Measurements from ENCODE around the gene PICALM.
"Not testable (repeated sequence)": the region's sequence is repeated elsewhere in the genome, so short reads cannot be mapped to it uniquely, and the experiment has no call there.

The PICALM gene, protein sequence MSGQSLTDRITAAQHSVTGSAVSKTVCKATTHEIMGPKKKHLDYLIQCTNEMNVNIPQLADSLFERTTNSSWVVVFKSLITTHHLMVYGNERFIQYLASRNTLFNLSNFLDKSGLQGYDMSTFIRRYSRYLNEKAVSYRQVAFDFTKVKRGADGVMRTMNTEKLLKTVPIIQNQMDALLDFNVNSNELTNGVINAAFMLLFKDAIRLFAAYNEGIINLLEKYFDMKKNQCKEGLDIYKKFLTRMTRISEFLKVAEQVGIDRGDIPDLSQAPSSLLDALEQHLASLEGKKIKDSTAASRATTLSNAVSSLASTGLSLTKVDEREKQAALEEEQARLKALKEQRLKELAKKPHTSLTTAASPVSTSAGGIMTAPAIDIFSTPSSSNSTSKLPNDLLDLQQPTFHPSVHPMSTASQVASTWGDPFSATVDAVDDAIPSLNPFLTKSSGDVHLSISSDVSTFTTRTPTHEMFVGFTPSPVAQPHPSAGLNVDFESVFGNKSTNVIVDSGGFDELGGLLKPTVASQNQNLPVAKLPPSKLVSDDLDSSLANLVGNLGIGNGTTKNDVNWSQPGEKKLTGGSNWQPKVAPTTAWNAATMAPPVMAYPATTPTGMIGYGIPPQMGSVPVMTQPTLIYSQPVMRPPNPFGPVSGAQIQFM

DNA sequence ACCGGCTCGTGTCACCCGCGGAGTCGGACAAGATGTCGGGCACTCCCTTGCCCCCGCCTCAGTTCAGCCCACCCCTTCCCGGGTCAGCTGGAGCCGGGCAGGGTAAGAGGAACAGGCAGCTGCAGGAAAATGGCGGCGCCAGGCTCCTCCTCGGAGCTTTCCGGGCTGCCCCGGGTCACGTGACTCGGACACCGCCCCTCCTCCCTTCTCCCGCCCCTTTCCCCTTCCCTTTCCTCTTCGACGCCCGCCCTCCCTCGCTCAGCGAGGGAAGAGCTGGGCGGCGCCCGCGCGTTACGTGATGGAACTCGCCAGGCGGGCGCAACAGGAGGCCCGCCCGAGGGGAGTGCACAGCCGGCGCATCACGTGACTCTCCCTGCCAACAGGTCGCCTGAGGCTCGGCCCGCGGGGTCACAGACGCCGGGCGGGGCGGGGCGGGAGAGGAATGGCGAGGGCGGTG is at the start of gene PICALM:
TSS of gene PICALM (minus strand) at position 134 of the 457 bp plus-strand sequence. CDS start 304 bp downstream, outside the sequence.
- DNase-seq, result peak; percentile 80

DNA sequence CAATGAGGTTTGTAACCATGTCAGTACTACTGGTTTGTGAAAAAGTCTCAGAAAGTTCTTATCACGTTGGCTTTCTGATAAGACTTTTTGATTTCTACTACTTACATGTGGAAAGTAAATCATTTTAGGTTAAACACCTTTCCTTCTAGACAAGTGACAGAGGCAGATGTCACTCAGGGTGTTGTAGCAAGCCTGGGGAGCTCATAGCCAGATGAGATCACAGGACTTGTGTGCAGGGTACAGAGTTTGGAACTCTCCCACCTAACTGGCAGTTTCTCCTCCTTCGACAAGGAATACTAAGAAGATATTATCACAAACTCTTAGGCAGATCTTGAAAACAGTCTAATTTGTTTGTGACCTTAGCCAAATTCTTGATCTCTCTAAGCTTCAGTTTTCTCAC is 49.4 kb upstream of the PICALM start:
- DNase-seq, result no peak

DNA sequence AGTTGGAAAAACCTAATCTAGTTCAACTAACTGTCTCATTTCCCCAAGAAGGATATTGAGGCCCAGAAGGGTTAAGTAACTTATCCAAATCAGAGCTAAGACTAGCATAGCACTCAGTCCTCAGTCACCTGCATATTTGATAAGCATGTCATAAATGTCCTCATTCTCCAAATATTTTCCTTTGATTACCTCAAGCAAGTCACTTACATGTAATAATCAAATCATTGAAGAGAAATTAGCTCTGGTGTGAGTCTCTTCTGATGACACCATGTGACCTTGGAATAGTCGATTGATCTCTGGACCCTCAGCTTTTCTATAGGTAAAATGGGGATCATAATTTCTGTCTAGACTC is 48.8 kb upstream of the PICALM start:
- no peak for DNase-seq

- no peak for DNase-seq
Measured at GRCh38 chr11:86117001-86117711, 48.3 kb upstream of the PICALM start.

GRCh38 chr11:86116386-86116726 is 47.5 kb upstream of the PICALM start:
- no peak for DNase-seq

DNA sequence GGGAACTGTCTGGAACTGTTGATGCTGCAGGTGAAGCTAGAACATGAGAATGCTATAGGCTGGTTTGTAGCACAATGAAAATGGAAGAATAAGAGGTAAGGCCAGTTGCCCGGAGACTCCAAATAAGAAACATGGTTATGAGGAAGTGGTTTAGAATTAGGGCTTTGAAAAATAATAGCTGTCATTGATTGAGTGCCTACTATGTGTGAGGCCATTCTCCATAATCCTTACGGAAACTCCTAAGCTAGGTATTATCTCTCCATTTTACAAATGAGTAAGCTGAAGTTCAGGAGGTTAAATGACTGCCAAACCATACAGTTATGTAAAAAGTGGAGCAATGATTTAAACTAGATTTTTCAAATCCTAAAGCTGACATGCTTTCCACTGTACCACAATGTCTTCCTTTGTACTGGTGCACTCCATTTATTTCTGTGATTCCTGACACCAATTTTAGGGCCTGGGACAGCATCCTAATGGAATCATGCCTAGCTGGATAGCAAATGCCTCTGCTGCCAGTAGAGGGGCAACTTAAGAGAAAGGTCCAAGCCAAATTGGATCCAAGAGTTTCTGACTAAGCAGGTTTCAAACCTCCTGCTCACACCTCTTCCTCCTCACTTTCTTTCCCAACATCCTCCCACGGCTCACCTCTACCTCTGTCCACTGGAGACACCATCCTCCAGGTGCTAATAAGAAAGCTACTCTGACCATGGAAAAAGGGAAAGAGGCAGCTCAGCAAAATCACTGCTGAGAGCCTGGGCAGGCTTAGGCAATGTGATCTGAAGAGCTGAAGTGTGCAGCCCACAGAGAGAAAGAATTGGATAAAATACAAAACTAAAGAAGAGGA is 46.9 kb upstream of the PICALM start:
- DNase-seq, result no peak

DNA sequence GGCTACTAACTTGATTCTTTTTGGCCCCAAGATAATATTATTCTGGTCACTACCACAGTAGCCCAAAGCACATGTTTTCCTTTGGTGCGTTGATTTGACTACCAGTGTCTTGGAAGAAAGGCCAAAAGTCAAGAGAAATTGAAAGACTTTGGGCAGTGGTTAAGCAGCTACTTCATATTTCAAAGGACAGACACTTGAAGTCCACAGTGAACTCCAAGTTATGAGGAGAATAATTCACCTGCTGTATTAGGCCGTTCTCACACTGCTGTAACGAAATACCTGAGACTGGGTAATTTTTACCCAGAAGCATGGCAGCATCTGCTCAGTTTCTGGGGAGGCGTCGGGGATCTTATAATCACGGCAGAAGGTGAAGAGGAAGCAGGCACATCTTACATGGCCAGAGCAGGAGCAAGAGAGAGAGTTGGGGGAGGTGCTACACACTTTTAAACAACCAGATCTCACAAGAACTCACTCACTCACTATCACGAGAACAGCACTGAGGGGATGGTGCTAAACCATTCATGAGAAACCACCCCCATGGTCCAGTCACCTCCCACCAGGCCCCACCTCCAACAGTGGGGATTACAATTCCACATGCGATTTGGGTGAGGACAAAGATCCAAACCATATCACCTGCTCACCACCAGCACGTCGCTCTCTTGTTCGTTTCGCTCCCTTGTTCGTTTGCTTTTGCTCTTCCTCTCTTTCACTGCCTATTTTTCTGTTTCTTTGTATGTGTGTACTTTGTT is 40.2 kb upstream of the PICALM start:
- no peak for DNase-seq

GRCh38 chr11:86108191-86108590 is 39.3 kb upstream of the PICALM start:
- DNase-seq, result no peak

DNA sequence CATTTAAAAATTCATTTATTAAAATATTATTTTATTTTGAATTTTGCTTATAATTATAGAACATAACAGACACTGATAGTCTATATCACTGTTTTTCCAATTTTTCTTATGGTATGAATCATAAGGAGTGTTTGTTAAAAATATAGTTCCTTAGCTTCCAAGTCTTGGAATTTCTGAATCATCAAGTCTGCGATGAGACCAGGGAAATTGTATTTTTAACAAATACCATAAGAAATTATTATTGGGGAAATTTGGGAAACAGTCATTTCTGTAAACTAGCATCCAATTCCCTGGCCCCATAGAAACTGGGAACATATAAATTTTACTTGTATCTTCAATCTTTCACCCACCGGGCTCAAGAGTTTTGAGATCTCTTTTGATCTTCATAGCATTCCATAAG is 38.0 kb upstream of the PICALM start:
- no peak for DNase-seq

DNA sequence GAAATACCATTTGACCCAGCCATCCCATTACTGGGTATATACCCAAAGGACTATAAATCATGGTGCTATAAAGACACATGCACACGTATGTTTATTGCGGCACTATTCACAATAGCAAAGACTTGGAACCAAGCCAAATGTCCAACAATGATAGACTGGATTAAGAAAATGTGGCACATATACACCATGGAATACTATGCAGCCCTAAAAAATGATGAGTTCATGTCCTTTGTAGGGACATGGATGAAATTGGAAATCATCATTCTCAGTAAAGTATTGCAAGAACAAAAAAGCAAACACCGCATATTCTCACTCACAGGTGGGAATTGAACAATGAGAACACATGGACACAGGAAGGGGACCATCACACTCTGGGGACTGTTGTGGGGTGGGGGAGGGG is 37.1 kb upstream of the PICALM start:
- not testable (repeated sequence) for DNase-seq

DNA sequence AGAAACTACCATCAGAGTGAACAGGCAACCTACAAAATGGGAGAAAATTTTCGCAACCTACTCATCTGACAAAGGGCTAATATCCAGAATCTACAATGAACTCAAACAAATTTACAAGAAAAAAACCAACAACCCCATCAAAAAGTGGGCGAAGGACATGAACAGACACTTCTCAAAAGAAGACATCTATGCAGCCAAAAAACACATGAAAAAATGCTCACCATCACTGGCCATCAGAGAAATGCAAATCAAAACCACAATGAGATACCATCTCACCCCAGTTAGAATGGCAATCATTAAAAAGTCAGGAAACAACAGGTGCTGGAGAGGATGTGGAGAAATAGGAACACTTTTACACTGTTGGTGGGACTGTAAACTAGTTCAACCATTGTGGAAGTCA is 36.7 kb upstream of the PICALM start:
- DNase-seq, result not testable (repeated sequence)

DNA sequence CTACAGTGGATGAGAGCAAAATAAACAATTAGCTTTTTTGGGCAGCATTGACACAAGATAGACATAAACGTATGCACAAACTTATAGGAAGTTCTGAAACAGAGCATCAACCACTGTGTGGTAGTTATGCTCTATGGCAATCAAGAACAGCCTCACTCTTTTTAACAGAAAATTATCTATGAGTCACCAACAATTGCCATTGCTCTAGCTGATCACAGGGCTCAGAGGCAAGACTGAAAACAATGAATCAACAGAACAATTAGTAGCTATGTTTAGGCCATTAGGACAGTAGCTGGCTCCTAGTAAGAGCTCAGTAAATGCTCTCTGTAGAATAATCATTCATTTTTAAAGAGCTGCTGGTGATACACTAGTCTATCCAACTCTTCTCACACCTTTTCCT is 34.9 kb upstream of the PICALM start:
- DNase-seq, result no peak

DNA sequence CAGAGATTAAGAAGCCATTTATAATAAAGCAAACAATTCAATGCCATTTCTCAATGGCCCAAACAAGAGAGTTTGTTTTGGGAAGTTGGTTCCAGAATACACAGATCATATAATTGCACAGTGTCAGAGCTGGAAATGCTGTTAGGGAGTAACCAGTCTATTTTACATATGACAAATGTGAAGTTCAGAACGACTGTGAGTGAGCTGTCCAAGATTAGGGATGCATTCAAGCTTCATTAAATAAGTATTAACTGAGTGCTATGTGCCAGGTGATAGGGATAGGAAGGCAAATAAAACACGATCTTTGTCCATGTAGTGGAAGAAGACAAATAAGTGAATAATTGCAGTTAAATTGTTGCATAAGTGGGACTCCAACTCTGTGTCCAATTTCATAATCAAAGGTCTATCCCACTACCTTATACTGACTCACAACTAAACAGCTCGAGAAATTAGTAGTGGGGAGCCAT is 33.1 kb upstream of the PICALM start:
- DNase-seq, result no peak

- DNase-seq, result no peak
Measured at GRCh38 chr11:86101493-86101892, 32.6 kb upstream of the PICALM start.

DNA sequence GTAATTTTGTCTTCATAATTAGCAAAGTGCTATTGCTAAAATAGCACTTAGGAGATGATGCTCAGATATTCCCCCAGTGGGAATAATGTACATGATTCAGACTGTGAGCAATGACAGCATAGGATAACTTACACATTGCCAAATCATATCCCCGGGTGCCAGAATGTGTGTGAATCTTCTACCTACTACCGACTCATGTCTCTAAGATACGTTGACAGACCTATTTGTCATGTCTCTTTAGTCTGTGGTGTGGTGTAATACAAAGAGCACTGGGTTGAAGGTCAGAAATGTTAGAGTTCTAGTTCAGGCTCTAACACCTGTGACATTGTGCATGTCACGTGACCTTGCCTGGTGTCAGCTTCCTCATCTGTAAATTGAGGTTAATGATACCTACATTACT is 31.0 kb upstream of the PICALM start:
- DNase-seq, result no peak

- no peak for DNase-seq
Measured at GRCh38 chr11:86097980-86098379, 29.1 kb upstream of the PICALM start.

DNA sequence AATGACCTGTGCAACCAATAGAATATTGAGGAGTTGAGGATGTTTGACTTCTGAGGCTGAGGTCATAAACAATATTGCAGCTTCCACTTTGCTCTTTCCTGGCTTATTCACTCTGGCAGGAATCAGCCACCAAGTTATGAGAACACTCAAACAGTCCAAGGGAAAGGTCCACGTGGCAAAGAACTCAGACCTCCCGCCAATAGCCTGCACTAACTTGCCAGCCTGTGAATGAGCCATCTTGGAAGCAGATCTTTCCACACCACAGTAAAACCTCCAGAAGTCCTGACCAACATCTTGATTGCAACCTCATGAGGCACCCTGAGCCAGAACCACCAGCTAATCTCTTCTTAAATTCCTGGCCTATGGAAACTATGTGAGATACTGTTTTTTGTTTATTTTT is 22.7 kb upstream of the PICALM start:
- no peak for DNase-seq

GRCh38 chr11:86091086-86091485 is 22.2 kb upstream of the PICALM start:
- no peak for DNase-seq

- DNase-seq, result no peak
Measured at GRCh38 chr11:86089659-86090058, 20.8 kb upstream of the PICALM start.

- not testable (repeated sequence) for DNase-seq
Measured at GRCh38 chr11:86087688-86088087, 18.8 kb upstream of the PICALM start.

- DNase-seq, result no peak
Measured at GRCh38 chr11:86087256-86087655, 18.4 kb upstream of the PICALM start.

DNA sequence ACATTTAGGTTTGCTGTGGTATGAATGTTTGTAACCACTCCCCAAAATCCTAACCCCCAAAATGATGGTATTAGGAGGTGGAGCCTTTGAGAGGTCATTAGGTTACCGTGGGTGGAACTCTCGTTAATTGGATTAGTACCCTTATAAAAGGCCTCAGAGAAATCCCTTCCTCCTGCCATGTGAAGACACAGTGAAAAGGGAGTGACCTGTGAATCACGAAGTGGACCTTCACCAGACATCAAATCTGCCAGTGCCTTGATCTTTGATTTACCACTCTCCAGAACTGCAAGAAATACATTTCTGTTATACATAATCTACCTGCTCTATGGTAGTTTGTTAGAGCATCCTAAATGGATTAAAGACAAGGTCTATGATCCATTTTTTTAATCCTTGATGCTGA is 12.6 kb upstream of the PICALM start:
- DNase-seq, result no peak
